ENCODE results near the gene ZC3HAV1L.

GRCh38 chr7:139022286-139022685, 13.6 kb downstream of the ZC3HAV1L start:
- TF ChIP-seq CTCF (conservative IDR thresholded peaks at IDR 0.05) (no peak), ZFX (IDR thresholded peaks at IDR 0.05) (no peak)

Data from C4-2B (cell line).